Measurements from ENCODE around the gene CELA2A.

DNA sequence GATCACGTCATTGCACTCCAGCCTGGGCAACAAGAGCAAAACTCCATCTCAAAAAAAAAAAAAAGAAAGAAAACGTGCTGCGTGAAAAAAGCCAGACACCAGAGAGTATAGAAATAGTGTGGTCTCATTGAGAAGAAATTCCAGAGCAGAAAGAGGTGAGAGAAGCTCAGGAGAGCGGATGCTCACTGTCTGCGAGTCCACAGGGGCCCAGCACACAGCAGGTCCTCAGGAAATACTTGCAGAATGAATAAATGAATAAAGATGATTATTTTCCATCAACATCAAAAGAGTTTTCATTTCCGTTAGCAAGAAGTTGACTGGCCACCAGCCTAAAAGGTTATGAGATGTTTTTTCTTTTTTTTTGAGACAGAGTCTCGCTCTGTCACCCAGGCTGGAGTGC, 53.1 kb downstream of the CELA2A start:
- TF ChIP-seq, protein P1, sequence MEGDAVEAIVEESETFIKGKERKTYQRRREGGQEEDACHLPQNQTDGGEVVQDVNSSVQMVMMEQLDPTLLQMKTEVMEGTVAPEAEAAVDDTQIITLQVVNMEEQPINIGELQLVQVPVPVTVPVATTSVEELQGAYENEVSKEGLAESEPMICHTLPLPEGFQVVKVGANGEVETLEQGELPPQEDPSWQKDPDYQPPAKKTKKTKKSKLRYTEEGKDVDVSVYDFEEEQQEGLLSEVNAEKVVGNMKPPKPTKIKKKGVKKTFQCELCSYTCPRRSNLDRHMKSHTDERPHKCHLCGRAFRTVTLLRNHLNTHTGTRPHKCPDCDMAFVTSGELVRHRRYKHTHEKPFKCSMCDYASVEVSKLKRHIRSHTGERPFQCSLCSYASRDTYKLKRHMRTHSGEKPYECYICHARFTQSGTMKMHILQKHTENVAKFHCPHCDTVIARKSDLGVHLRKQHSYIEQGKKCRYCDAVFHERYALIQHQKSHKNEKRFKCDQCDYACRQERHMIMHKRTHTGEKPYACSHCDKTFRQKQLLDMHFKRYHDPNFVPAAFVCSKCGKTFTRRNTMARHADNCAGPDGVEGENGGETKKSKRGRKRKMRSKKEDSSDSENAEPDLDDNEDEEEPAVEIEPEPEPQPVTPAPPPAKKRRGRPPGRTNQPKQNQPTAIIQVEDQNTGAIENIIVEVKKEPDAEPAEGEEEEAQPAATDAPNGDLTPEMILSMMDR (IDR thresholded peaks at IDR 0.05; ENCODE audit: insufficient read depth, low read length) = no peak
- no peak for TF ChIP-seq POLR2AphosphoS5 (IDR thresholded peaks at IDR 0.05; ENCODE audit: low read depth)
- TF ChIP-seq, protein P2, sequence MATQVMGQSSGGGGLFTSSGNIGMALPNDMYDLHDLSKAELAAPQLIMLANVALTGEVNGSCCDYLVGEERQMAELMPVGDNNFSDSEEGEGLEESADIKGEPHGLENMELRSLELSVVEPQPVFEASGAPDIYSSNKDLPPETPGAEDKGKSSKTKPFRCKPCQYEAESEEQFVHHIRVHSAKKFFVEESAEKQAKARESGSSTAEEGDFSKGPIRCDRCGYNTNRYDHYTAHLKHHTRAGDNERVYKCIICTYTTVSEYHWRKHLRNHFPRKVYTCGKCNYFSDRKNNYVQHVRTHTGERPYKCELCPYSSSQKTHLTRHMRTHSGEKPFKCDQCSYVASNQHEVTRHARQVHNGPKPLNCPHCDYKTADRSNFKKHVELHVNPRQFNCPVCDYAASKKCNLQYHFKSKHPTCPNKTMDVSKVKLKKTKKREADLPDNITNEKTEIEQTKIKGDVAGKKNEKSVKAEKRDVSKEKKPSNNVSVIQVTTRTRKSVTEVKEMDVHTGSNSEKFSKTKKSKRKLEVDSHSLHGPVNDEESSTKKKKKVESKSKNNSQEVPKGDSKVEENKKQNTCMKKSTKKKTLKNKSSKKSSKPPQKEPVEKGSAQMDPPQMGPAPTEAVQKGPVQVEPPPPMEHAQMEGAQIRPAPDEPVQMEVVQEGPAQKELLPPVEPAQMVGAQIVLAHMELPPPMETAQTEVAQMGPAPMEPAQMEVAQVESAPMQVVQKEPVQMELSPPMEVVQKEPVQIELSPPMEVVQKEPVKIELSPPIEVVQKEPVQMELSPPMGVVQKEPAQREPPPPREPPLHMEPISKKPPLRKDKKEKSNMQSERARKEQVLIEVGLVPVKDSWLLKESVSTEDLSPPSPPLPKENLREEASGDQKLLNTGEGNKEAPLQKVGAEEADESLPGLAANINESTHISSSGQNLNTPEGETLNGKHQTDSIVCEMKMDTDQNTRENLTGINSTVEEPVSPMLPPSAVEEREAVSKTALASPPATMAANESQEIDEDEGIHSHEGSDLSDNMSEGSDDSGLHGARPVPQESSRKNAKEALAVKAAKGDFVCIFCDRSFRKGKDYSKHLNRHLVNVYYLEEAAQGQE (IDR thresholded peaks at IDR 0.05; ENCODE audit: insufficient replicate concordance, low read depth) = no peak
- no peak for TF ChIP-seq SPI1 (IDR thresholded peaks at IDR 0.05; ENCODE audit: borderline replicate concordance, low read depth)
